ENCODE measurements around the gene KCND3.

KCND3 gene

DNA sequence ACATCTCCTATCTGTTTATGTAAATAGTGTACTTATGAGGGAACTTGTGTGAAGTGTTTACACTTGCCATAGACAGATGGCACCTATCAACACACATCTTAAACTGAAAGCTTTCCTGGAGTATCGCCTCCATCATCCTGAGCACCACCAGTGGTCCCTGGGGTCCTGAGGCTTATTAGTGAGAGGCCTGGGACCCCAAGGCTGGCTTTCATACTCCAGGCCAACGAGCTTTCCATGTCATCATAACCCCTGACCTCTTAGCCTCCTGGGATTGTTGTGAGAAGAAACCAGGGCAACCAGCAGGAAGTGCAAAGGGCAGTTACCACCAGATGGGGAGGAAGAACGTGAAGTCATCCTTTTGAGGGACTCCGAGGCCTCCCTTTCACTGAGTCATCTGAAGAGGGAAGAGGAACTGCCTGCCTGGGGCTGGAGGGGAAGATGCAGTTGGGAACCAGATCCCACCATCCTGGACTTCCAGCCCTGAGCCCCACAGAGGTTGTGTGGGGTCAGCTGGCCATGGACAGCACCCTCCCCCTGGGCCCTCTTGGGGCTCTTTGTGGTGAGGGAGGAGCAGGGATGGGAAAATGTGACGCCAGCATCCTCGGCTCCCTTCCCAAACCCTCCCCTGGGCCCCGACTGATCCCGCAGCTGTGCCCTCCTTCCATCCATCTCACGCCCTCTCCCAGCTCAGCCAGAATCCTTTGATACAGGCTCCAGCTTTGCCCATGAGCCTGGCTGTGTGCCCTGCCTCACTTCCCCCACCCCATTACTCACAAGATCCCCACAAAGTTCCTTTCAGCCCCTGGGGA, 256.1 kb downstream of the KCND3 start:
- Mint-ChIP-seq H3K36me3 (ENCODE audit: low read depth) (no peaks in the 10 kb centered on the region), H3K9me3 (no peaks in the 10 kb centered on the region), H3K27ac (no peak overlapping the region), H3K27me3 (no peaks in the 10 kb centered on the region), H3K4me3 (no peak overlapping the region), H3K4me1 (ENCODE audit: low read depth) (peaks cover 10% of the 10 kb centered on the region)
- no peak for DNase-seq

DNA sequence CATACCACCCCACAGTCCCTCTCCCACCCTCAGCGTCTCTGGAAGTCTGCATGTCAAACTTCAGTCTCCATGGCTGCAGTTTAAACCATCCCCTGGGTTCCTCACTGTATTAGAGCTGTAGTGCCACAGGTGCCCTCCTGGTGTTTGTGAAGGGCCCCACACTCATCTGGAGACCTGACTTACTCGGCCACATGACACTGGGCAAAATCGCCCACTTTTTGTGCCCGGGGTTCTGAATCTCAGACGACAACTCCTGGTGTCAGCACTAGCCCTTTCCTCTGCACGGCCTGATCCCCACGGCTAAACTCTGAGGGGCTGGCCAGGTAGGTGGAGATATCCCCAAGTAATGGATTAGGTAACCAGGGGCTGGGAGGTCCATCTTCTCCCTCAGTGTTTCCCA, 256.8 kb downstream of the KCND3 start:
- Mint-ChIP-seq H3K36me3 (ENCODE audit: low read depth) (no peaks in the 10 kb centered on the region), H3K27me3 (no peaks in the 10 kb centered on the region), H3K9me3 (no peaks in the 10 kb centered on the region), H3K4me1 (ENCODE audit: low read depth) (peaks cover 4% of the 10 kb centered on the region), H3K27ac (no peak overlapping the region), H3K4me3 (no peak overlapping the region)
- no peak for DNase-seq

DNA sequence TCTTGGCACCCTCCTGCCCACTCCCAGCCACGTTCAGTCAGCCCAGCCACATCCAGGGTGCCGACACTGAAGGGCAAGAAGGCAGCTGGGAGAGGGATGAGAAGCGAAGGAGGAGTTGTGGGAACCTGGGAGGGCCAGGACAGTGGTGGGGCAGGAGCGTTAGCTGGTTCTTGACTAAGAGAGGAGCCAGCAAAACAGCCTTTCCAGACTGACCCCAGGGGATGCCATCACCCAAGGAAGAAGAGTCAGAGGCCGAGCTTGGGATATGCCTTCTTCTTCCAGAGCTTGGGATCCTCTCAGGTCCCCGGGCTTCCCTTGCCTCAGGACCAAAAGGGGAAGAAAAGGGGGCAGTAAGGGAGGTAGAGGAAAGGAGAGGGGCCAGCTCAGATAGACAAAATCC, 257.5 kb downstream of the KCND3 start:
- H3K9me3 Mint-ChIP-seq, result no peaks in the 10 kb centered on the region
- no peaks in the 10 kb centered on the region for H3K4me1 Mint-ChIP-seq (ENCODE audit: low read depth)
- no peak overlapping the region for H3K27ac Mint-ChIP-seq
- no peaks in the 10 kb centered on the region for H3K36me3 Mint-ChIP-seq (ENCODE audit: low read depth)
- H3K27me3 Mint-ChIP-seq, result no peaks in the 10 kb centered on the region
- H3K4me3 Mint-ChIP-seq, result no peak overlapping the region
- DNase-seq, result no peak

DNA sequence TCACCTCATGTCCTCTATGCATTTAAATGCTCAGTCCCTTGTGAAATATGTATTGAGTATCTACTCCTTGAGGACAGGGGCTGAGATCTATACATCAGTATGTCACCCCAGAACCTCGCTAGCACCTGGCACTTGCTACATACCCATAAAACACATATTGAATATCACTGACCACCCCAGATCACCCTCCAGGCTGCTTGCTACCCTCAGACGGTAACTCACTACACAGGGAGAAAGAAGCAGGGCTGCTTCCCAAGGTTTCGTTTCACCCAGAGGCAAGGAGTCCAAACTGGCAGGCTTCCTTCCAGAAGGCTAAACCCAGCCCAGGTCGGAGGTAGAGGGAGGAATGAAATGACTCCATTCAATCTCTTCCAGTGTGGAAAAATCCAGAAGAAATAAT, 258.8 kb downstream of the KCND3 start:
- Mint-ChIP-seq H3K27ac (no peak overlapping the region), H3K4me3 (no peak overlapping the region), H3K27me3 (no peaks in the 10 kb centered on the region), H3K36me3 (ENCODE audit: low read depth) (no peaks in the 10 kb centered on the region), H3K4me1 (ENCODE audit: low read depth) (no peaks in the 10 kb centered on the region), H3K9me3 (no peaks in the 10 kb centered on the region)
- no peak for DNase-seq

- Mint-ChIP-seq H3K4me3 (no peak overlapping the region), H3K36me3 (ENCODE audit: low read depth) (no peaks in the 10 kb centered on the region), H3K27ac (no peak overlapping the region), H3K27me3 (no peaks in the 10 kb centered on the region), H3K4me1 (ENCODE audit: low read depth) (no peaks in the 10 kb centered on the region), H3K9me3 (no peaks in the 10 kb centered on the region)
- DNase-seq, result no peak
Observed at GRCh38 chr1:111729946-111730681, 259.4 kb downstream of the KCND3 start.

GRCh38 chr1:111729271-111729921, 260.1 kb downstream of the KCND3 start:
- Mint-ChIP-seq H3K27me3 (no peaks in the 10 kb centered on the region), H3K27ac (no peak overlapping the region), H3K4me3 (no peak overlapping the region), H3K36me3 (ENCODE audit: low read depth) (no peaks in the 10 kb centered on the region), H3K9me3 (no peaks in the 10 kb centered on the region), H3K4me1 (ENCODE audit: low read depth) (no peaks in the 10 kb centered on the region)
- DNase-seq, result no peak

GRCh38 chr1:111727056-111727455, 262.4 kb downstream of the KCND3 start:
- peaks cover 16% of the 10 kb centered on the region for H3K4me1 Mint-ChIP-seq (ENCODE audit: low read depth)
- H3K27ac Mint-ChIP-seq, result no peak overlapping the region
- H3K36me3 Mint-ChIP-seq (ENCODE audit: low read depth), result no peaks in the 10 kb centered on the region
- no peaks in the 10 kb centered on the region for H3K27me3 Mint-ChIP-seq
- H3K9me3 Mint-ChIP-seq, result no peaks in the 10 kb centered on the region
- H3K4me3 Mint-ChIP-seq, result no peak overlapping the region
- DNase-seq, result no peak

- H3K27me3 Mint-ChIP-seq, result no peaks in the 10 kb centered on the region
- no peak for DNase-seq
- peaks cover 16% of the 10 kb centered on the region for H3K4me1 Mint-ChIP-seq (ENCODE audit: low read depth)
- H3K27ac Mint-ChIP-seq, result no peak overlapping the region
- no peaks in the 10 kb centered on the region for H3K36me3 Mint-ChIP-seq (ENCODE audit: low read depth)
- H3K4me3 Mint-ChIP-seq, result no peak overlapping the region
- no peaks in the 10 kb centered on the region for H3K9me3 Mint-ChIP-seq
Observed at GRCh38 chr1:111725192-111725591, 264.3 kb downstream of the KCND3 start.

DNA sequence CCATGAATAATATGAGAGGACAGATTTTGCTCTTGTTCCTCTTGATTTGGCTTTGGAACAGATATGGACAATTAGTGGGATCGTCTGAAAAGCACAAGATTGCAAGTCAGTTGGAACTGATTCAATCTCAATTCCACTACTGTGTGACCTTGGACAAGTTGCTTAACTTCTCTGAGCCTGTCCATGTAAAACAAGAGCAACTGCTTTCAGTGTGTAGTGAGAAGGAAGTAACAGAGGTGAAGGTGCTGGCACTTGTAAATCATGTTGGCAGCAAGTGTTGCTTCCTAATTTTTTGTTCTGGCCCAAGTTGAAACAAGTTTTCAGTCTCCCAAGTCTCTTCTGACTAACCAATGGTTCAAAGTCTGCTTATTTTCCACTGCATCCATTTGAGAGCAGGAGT, 265.6 kb downstream of the KCND3 start:
- Mint-ChIP-seq H3K4me1 (ENCODE audit: low read depth) (peaks cover 16% of the 10 kb centered on the region), H3K27ac (no peak overlapping the region), H3K27me3 (no peaks in the 10 kb centered on the region), H3K4me3 (no peak overlapping the region), H3K9me3 (no peaks in the 10 kb centered on the region), H3K36me3 (ENCODE audit: low read depth) (no peaks in the 10 kb centered on the region)
- DNase-seq, result no peak

GRCh38 chr1:111723091-111723806, 266.2 kb downstream of the KCND3 start:
- DNase-seq, result no peak
- H3K27ac Mint-ChIP-seq, result peak overlapping the region; percentile 18

DNA sequence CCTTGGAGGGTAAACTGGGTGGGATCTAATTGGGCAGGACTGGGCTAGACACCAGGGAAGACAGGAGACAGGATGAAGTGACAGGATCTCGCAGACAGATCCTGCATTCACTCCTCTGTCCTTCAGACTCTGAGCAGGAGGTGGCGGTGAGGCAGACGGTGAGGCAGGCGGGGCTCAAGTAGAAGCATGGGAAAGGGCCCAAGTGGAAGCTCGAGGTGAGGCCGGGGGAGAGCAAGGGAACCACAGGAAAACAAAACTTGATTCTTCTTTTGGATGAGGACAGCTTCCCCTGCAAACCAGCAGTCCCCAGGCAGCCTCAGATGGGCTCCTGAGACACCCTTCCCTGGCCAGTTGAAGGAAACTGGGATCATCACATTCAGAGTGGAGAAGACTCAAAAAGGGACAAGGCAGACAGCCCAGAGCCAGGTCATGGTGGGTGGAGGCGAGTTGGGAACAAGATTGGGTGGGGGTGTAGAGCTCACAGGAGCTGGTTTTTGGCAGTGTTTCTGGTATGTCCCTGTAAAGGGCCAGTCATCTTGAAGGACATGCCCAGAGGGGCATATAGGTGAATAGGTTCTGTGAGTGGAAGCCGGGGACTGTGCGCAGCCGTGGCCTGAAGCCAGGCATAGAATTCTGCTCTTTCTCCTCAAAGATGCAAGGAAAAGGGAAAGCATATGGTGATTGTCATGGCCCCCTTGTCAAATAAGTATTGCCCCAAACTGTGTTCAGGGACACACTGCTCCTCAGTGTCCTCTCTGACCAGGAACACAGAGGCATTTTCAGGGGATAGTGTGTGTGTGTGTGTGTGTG, 268.3 kb downstream of the KCND3 start:
- Mint-ChIP-seq H3K36me3 (ENCODE audit: low read depth) (peaks cover 12% of the 10 kb centered on the region), H3K27ac (peak overlapping the region; percentile 13), H3K9me3 (no peaks in the 10 kb centered on the region), H3K4me1 (ENCODE audit: low read depth) (peaks cover 24% of the 10 kb centered on the region), H3K4me3 (no peak overlapping the region), H3K27me3 (no peaks in the 10 kb centered on the region)
- DNase-seq, result no peak

More at GRCh38 chr1:111723091-111723806, 266.2 kb downstream of the KCND3 start:
- Mint-ChIP-seq H3K36me3 (ENCODE audit: low read depth) (no peaks in the 10 kb centered on the region), H3K4me1 (ENCODE audit: low read depth) (peaks cover 16% of the 10 kb centered on the region), H3K27me3 (no peaks in the 10 kb centered on the region), H3K4me3 (no peak overlapping the region), H3K9me3 (no peaks in the 10 kb centered on the region)

Data from activated T-cell treated with anti-CD3 and anti-CD28 coated beads, Interleukin-2, amount 50 U/mL, for 24 hours (primary cell).